ENCODE measurements around the gene ECPAS. TPM values are rescaled to one million over a fixed set of nuclear protein-coding genes. Genes with fewer than 3 reads are reported as not detected.

Gene ECPAS
- total RNA-seq, 1 donor from 2014 or later: 89.7 TPM

GRCh38 chr9:111481885-111482636 lies 2.1 kb downstream of the ECPAS start:
- no peaks in the 10 kb centered on the region for H3K27me3 ChIP-seq (ENCODE audit: insufficient read depth, low read length)
- peak overlapping the region; percentile 80 for H3K4me2 ChIP-seq (ENCODE audit: low read length)
- DNase-seq (ENCODE audit: low read depth) (no peak), FAIRE-seq (no peak)
- H3K4me1 ChIP-seq (ENCODE audit: insufficient read depth, low read length): peaks cover 4% of the 10 kb centered on the region
- H3K79me2 ChIP-seq (ENCODE audit: insufficient read depth, low read length): peaks cover 61% of the 10 kb centered on the region
- H3K27ac ChIP-seq (ENCODE audit: low read depth, low read length): no peak overlapping the region
- H2AFZ ChIP-seq (ENCODE audit: low read depth, low read length): no peak overlapping the region
- H3K9me3 ChIP-seq (ENCODE audit: insufficient read depth, low read depth, low read length): no peaks in the 10 kb centered on the region
- H3K9me3 Mint-ChIP-seq (ENCODE audit: unreplicated experiment): no peaks in the 10 kb centered on the region
- H3K9ac ChIP-seq (ENCODE audit: low read length): peak overlapping the region; percentile 94
- peak overlapping the region; percentile 92 for H3K4me3 Mint-ChIP-seq (ENCODE audit: unreplicated experiment)
- no peaks in the 10 kb centered on the region for H3K36me3 ChIP-seq (ENCODE audit: insufficient read depth, low read length)
- TF ChIP-seq EZH2 (IDR thresholded peaks at IDR 0.05; ENCODE audit: insufficient read depth, low read length): no peak
- TF ChIP-seq, protein P1, sequence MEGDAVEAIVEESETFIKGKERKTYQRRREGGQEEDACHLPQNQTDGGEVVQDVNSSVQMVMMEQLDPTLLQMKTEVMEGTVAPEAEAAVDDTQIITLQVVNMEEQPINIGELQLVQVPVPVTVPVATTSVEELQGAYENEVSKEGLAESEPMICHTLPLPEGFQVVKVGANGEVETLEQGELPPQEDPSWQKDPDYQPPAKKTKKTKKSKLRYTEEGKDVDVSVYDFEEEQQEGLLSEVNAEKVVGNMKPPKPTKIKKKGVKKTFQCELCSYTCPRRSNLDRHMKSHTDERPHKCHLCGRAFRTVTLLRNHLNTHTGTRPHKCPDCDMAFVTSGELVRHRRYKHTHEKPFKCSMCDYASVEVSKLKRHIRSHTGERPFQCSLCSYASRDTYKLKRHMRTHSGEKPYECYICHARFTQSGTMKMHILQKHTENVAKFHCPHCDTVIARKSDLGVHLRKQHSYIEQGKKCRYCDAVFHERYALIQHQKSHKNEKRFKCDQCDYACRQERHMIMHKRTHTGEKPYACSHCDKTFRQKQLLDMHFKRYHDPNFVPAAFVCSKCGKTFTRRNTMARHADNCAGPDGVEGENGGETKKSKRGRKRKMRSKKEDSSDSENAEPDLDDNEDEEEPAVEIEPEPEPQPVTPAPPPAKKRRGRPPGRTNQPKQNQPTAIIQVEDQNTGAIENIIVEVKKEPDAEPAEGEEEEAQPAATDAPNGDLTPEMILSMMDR (IDR thresholded peaks at IDR 0.05; ENCODE audit: insufficient read depth, low read depth, low read length): no peak
- peak overlapping the region; percentile 87 for H3K4me3 ChIP-seq (ENCODE audit: insufficient read depth, low read depth, low read length)
- H3K36me3 Mint-ChIP-seq (ENCODE audit: low read depth, unreplicated experiment): no peaks in the 10 kb centered on the region
- H3K4me1 Mint-ChIP-seq (ENCODE audit: low read depth, unreplicated experiment): peaks cover 12% of the 10 kb centered on the region
- H3K27ac Mint-ChIP-seq (ENCODE audit: unreplicated experiment): peak overlapping the region; percentile 41
- H4K20me1 ChIP-seq (ENCODE audit: insufficient read depth, low read length): peaks cover 47% of the 10 kb centered on the region
- no peaks in the 10 kb centered on the region for H3K27me3 Mint-ChIP-seq (ENCODE audit: low read depth, unreplicated experiment)

- FAIRE-seq: no peak
- no peak for TF ChIP-seq EZH2 (IDR thresholded peaks at IDR 0.05; ENCODE audit: insufficient read depth, low read length)
- TF ChIP-seq, protein P1 (IDR thresholded peaks at IDR 0.05; ENCODE audit: insufficient read depth, low read depth, low read length): no peak
- H3K27me3 ChIP-seq (ENCODE audit: insufficient read depth, low read length): no peaks in the 10 kb centered on the region
- no peak overlapping the region for H3K27ac ChIP-seq (ENCODE audit: low read depth, low read length)
- Mint-ChIP-seq H3K4me1 (ENCODE audit: low read depth, unreplicated experiment) (peaks cover 16% of the 10 kb centered on the region), H3K36me3 (ENCODE audit: low read depth, unreplicated experiment) (no peaks in the 10 kb centered on the region), H3K9me3 (ENCODE audit: unreplicated experiment) (no peaks in the 10 kb centered on the region), H3K27me3 (ENCODE audit: low read depth, unreplicated experiment) (no peaks in the 10 kb centered on the region), H3K4me3 (ENCODE audit: unreplicated experiment) (no peak overlapping the region), H3K27ac (ENCODE audit: unreplicated experiment) (no peak overlapping the region)
- H3K4me1 ChIP-seq (ENCODE audit: insufficient read depth, low read length): peaks cover 4% of the 10 kb centered on the region
- no peak overlapping the region for H3K9ac ChIP-seq (ENCODE audit: low read length)
- no peak overlapping the region for H3K4me2 ChIP-seq (ENCODE audit: low read length)
- H3K36me3 ChIP-seq (ENCODE audit: insufficient read depth, low read length): no peaks in the 10 kb centered on the region
- no peaks in the 10 kb centered on the region for H3K9me3 ChIP-seq (ENCODE audit: insufficient read depth, low read depth, low read length)
- H3K79me2 ChIP-seq (ENCODE audit: insufficient read depth, low read length): peaks cover 100% of the 10 kb centered on the region
- H3K4me3 ChIP-seq (ENCODE audit: insufficient read depth, low read depth, low read length): no peak overlapping the region
- peaks cover 84% of the 10 kb centered on the region for H4K20me1 ChIP-seq (ENCODE audit: insufficient read depth, low read length)
- no peak overlapping the region for H2AFZ ChIP-seq (ENCODE audit: low read depth, low read length)
- no peak for DNase-seq (ENCODE audit: low read depth)
Measured at GRCh38 chr9:111477677-111478076, 6.5 kb downstream of the ECPAS start.

DNA sequence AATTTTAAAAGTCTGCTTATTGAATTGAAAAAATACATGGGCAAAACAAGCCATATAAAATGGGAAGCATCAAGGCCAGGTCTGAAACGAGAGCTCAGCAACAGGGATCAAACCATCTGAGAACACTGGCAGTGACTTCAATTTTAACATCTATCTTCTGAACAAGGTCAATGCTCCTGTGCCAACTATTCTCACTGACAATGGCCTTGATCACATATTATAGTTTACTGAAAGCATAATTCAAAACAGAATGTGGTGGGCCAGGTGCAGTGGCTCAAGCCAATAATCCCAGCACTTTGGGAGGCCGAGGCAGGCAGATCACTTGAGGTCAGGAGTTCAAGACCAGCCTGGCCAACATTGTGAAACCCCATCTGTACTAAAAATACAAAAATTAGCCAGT lies 9.0 kb downstream of the ECPAS start:
- no peak for TF ChIP-seq EZH2 (IDR thresholded peaks at IDR 0.05; ENCODE audit: insufficient read depth, low read length)
- TF ChIP-seq, protein P1 (IDR thresholded peaks at IDR 0.05; ENCODE audit: insufficient read depth, low read depth, low read length): no peak
- Histone ChIP-seq H2AFZ (ENCODE audit: low read depth, low read length) (no peak overlapping the region), H3K4me1 (ENCODE audit: insufficient read depth, low read length) (no peaks in the 10 kb centered on the region), H3K36me3 (ENCODE audit: insufficient read depth, low read length) (no peaks in the 10 kb centered on the region), H3K79me2 (ENCODE audit: insufficient read depth, low read length) (peaks cover 100% of the 10 kb centered on the region), H3K9ac (ENCODE audit: low read length) (no peak overlapping the region), H3K4me2 (ENCODE audit: low read length) (no peak overlapping the region), H3K27me3 (ENCODE audit: insufficient read depth, low read length) (no peaks in the 10 kb centered on the region), H3K27ac (ENCODE audit: low read depth, low read length) (no peak overlapping the region), H3K4me3 (ENCODE audit: insufficient read depth, low read depth, low read length) (no peak overlapping the region), H3K9me3 (ENCODE audit: insufficient read depth, low read depth, low read length) (no peaks in the 10 kb centered on the region), H4K20me1 (ENCODE audit: insufficient read depth, low read length) (peaks cover 86% of the 10 kb centered on the region)
- no peaks in the 10 kb centered on the region for H3K9me3 Mint-ChIP-seq (ENCODE audit: unreplicated experiment)
- H3K4me3 Mint-ChIP-seq (ENCODE audit: unreplicated experiment): no peak overlapping the region
- peaks cover 3% of the 10 kb centered on the region for H3K36me3 Mint-ChIP-seq (ENCODE audit: low read depth, unreplicated experiment)
- DNase-seq (ENCODE audit: low read depth): no peak
- no peak overlapping the region for H3K27ac Mint-ChIP-seq (ENCODE audit: unreplicated experiment)
- peaks cover 5% of the 10 kb centered on the region for H3K4me1 Mint-ChIP-seq (ENCODE audit: low read depth, unreplicated experiment)
- no peaks in the 10 kb centered on the region for H3K27me3 Mint-ChIP-seq (ENCODE audit: low read depth, unreplicated experiment)
- FAIRE-seq: no peak

Measured in astrocyte (in vitro differentiated cells and primary cell).